ENCODE results near the gene MED8.

Gene MED8

GRCh38 chr1:43340559-43340958 is 49.0 kb downstream of the MED8 start:
- in situ Hi-C loops (cut with HindIII; ENCODE audit: low sequenced_read_pairs): no loop called here

DNA sequence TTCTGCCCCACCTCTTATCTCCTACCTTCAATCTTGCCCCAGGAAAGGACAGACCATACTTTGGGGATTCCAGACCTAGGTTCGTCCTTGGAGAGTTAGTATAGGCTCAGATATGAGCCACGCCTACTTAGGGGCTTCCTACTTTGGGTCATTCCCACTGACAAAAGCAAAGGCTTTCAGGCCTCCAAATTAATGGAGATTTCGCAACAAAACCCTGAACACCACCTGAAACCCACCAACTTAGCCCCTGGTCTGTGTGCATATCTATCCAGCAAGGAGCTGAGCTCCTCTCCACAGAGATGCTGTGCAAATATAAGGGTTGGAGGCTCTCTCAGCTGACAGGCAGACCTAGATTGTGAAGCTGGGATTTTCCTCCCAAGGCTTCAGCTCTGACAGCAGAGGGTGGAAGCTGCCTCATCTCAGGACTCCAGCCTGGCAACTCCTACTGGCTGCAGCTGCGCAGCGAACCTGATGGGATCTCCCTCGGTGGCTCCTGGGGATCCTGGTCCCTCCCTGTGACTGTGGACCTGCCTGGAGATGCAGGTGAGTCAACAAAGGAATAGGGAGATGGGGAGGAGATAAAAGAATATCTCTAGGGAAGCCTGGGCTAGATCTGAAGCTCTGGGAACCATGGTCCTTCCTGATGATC is 49.9 kb downstream of the MED8 start:
- in situ Hi-C loops (cut with HindIII; ENCODE audit: low sequenced_read_pairs): no loop called here

- in situ Hi-C loops (cut with HindIII; ENCODE audit: low sequenced_read_pairs): no loop called here
These were observed 51.6 kb downstream of the MED8 start for GRCh38 chr1:43338001-43338400.

GRCh38 chr1:43337588-43337987 is 52.0 kb downstream of the MED8 start, which contains the start of gene MPL:
Gene MPL (plus strand): TSS chr1:43337818. CDS start chr1:43337849, 31 bp downstream.
- in situ Hi-C loops (cut with HindIII; ENCODE audit: low sequenced_read_pairs): no loop called here

- in situ Hi-C loops (cut with HindIII; ENCODE audit: low sequenced_read_pairs): no loop called here
These were observed 55.0 kb downstream of the MED8 start for GRCh38 chr1:43334453-43335205.

All from DLD1 (cell line).